IMR-90 (cell line): ENCODE measurements around the gene FNDC3A. TPM values are rescaled to one million over a fixed set of nuclear protein-coding genes. Genes with fewer than 3 reads are reported as not detected.

ENCODE experiments used
- ATAC-seq: fragments of 200-7000 bp; cut with Tn5 transposase; 2 replicates; pipeline ENCODE4 v1.9.1; 2020; ENCODE audit warnings: low read depth, mild to moderate bottlenecking, moderate library complexity
- BruUV-seq: library from RNA; stranded (reverse); fragments of 400-500 nt; replicated peaks from 2 replicates; lab custom pipeline; 2021; lab: Mats Ljungman, UMichigan
- CTCF ChIA-PET: fragments of 300-600 bp; formaldehyde crosslinking; extraction: SDS; loops from one replicate; lab custom pipeline; 2021; ENCODE audit warnings: antibody characterized with exemption; lab: Yijun Ruan, JAX
- POLR2A ChIA-PET: fragments of 300-600 bp; sonication (Branson Sonifier 250); formaldehyde crosslinking; loops from one replicate; lab custom pipeline; 2022; ENCODE audit warnings: antibody characterized with exemption; ENCODE audit not compliant: unreplicated experiment; lab: Charles Lee
- DNase-seq: peaks from one replicate; pipeline ENCODE4 v3.0.0; 2013
- H2AFZ ChIP-seq: replicated peaks from 2 replicates; pipeline ENCODE3; 2013; ENCODE audit warnings: low read length, mild to moderate bottlenecking; ENCODE audit not compliant: poor library complexity
- H2AK5ac ChIP-seq: 2 replicates; pipeline ENCODE4 v1.6.1; 2013; ENCODE audit warnings: low read depth, low read length, inconsistent platforms
- H2AK9ac ChIP-seq: replicated peaks from 2 replicates; pipeline ENCODE3; 2013; ENCODE audit warnings: mild to moderate bottlenecking, low read depth, low read length, moderate library complexity; ENCODE audit not compliant: poor library complexity
- H2BK120ac ChIP-seq: 2 replicates; pipeline ENCODE4 v1.6.1; 2013; ENCODE audit warnings: low read depth, low read length, inconsistent platforms
- H2BK15ac ChIP-seq: 3 replicates; pipeline ENCODE4 v1.6.1; 2013; ENCODE audit warnings: low read depth, low read length, inconsistent platforms
- H2BK20ac ChIP-seq: 2 replicates; pipeline ENCODE4 v1.6.1; 2013; ENCODE audit warnings: low read depth, mild to moderate bottlenecking, inconsistent platforms, low read length, moderate library complexity
- H2BK5ac ChIP-seq: 2 replicates; pipeline ENCODE4 v1.6.1; 2013; ENCODE audit warnings: mild to moderate bottlenecking, low read depth, low read length, inconsistent platforms; ENCODE audit not compliant: poor library complexity, severe bottlenecking
- H3K14ac ChIP-seq: replicated peaks from 2 replicates; pipeline ENCODE4 v1.6.1; 2013; ENCODE audit warnings: low read depth, low read length, inconsistent platforms
- H3K18ac ChIP-seq: 2 replicates; pipeline ENCODE4 v1.6.1; 2013; ENCODE audit warnings: low read depth, low read length, control low read depth
- H3K23ac ChIP-seq: 2 replicates; pipeline ENCODE4 v1.6.1; 2013; ENCODE audit warnings: low read depth, low read length, inconsistent platforms
- H3K27ac ChIP-seq: 2 replicates; pipeline ENCODE4 v1.5.1; 2013; ENCODE audit warnings: mild to moderate bottlenecking, control low read depth, low read length; ENCODE audit not compliant: insufficient read depth
- H3K27me3 ChIP-seq: 2 replicates; pipeline ENCODE4 v1.6.1; 2013; ENCODE audit warnings: low read length; ENCODE audit not compliant: control insufficient read depth, insufficient read depth
- H3K36me3 ChIP-seq: 2 replicates; pipeline ENCODE4 v1.6.1; 2013; ENCODE audit warnings: low read length, mixed read lengths; ENCODE audit not compliant: control insufficient read depth, insufficient read depth
- H3K4ac ChIP-seq: 2 replicates; pipeline ENCODE4 v1.6.1; 2013; ENCODE audit warnings: low read depth, low read length, inconsistent platforms
- H3K4me1 ChIP-seq: 2 replicates; pipeline ENCODE4 v1.6.1; 2013; ENCODE audit warnings: low read length, mixed read lengths; ENCODE audit not compliant: control insufficient read depth, insufficient read depth
- H3K4me2 ChIP-seq: 2 replicates; pipeline ENCODE4 v1.6.1; 2013; ENCODE audit warnings: low read depth, mild to moderate bottlenecking, control low read depth, low read length, moderate library complexity
- H3K4me3 ChIP-seq: 2 replicates; pipeline ENCODE4 v1.5.1; 2013; ENCODE audit warnings: low read depth, mild to moderate bottlenecking, control low read depth, low read length, moderate library complexity; ENCODE audit not compliant: insufficient read depth
- H3K56ac ChIP-seq: 2 replicates; pipeline ENCODE4 v1.6.1; 2013; ENCODE audit warnings: low read length, inconsistent platforms; ENCODE audit not compliant: insufficient read depth; ENCODE audit errors: extremely low read depth
- H3K79me1 ChIP-seq, 2 experiments: 2 replicates each; pipeline ENCODE4 v1.6.1; 2013; ENCODE audit warnings: low read length in 2 of 2, inconsistent platforms in 1 of 2, low read depth in 1 of 2
- H3K9ac ChIP-seq: 2 replicates; pipeline ENCODE4 v1.6.1; 2013; ENCODE audit warnings: low read depth, low read length, control low read depth
- H3K9me1 ChIP-seq: 2 replicates; pipeline ENCODE4 v1.6.1; 2013; ENCODE audit warnings: low read length, inconsistent platforms; ENCODE audit not compliant: insufficient read depth
- H3K9me3 ChIP-seq: 2 replicates; pipeline ENCODE4 v1.6.1; 2013; ENCODE audit warnings: low read length; ENCODE audit not compliant: control insufficient read depth, insufficient read depth
- H4K20me1 ChIP-seq: 2 replicates; pipeline ENCODE4 v1.6.1; 2013; ENCODE audit warnings: low read length, inconsistent platforms; ENCODE audit not compliant: insufficient read depth
- H4K5ac ChIP-seq: 2 replicates; pipeline ENCODE4 v1.6.1; 2013; ENCODE audit warnings: mild to moderate bottlenecking, low read depth, low read length, control low read depth
- H4K8ac ChIP-seq, 2 experiments: 2 replicates each; pipeline ENCODE4 v1.6.1; 2013; ENCODE audit warnings: low read depth in 2 of 2, low read length in 2 of 2, control low read depth in 1 of 2, inconsistent platforms in 1 of 2
- H4K91ac ChIP-seq: 2 replicates; pipeline ENCODE4 v1.6.1; 2013; ENCODE audit warnings: low read depth, low read length, inconsistent platforms; ENCODE audit not compliant: insufficient read depth
- BHLHE40 ChIP-seq: fragments of 150-350 bp; IDR thresholded peaks from 2 replicates; pipeline ENCODE4 v1.6.1; 2016; ENCODE audit warnings: mild to moderate bottlenecking, low read depth, low read length
- CEBPB ChIP-seq: IDR thresholded peaks from 2 replicates; pipeline ENCODE4 v1.6.1; 2012; ENCODE audit warnings: low read depth, low read length, improper control_type of control experiment
- CHD1 ChIP-seq: IDR thresholded peaks from 2 replicates; pipeline ENCODE4 v1.6.1; 2012; ENCODE audit warnings: low read depth, low read length, improper control_type of control experiment
- ELK1 ChIP-seq: fragments of 150-350 bp; IDR thresholded peaks from 2 replicates; pipeline ENCODE4 v1.6.1; 2016; ENCODE audit warnings: low read depth, mild to moderate bottlenecking, low read length, moderate library complexity, borderline replicate concordance
- FOS ChIP-seq: fragments of 150-350 bp; IDR thresholded peaks from 2 replicates; pipeline ENCODE4 v1.6.1; 2016; ENCODE audit warnings: low read depth, low read length
- MAFK ChIP-seq: IDR thresholded peaks from 2 replicates; pipeline ENCODE4 v1.6.1; 2012; ENCODE audit warnings: low read depth, low read length, improper control_type of control experiment
- MXI1 ChIP-seq: IDR thresholded peaks from 2 replicates; pipeline ENCODE4 v1.6.1; 2012; ENCODE audit warnings: low read depth, mild to moderate bottlenecking, low read length, moderate library complexity, borderline replicate concordance
- NFE2L2 ChIP-seq: fragments of 150-350 bp; IDR thresholded peaks from 2 replicates; pipeline ENCODE4 v1.6.1; 2016; ENCODE audit warnings: low read depth, mild to moderate bottlenecking, low read length
- POLR2A ChIP-seq: IDR thresholded peaks from 2 replicates; pipeline ENCODE4 v1.6.1; 2012; ENCODE audit warnings: mild to moderate bottlenecking, low read depth, low read length
- RCOR1 ChIP-seq: IDR thresholded peaks from 2 replicates; pipeline ENCODE4 v1.6.1; 2012; ENCODE audit warnings: mild to moderate bottlenecking, low read length, improper control_type of control experiment; ENCODE audit not compliant: insufficient replicate concordance
- RFX5 ChIP-seq: IDR thresholded peaks from 2 replicates; pipeline ENCODE4 v1.8.0; 2012; ENCODE audit warnings: low read depth, mild to moderate bottlenecking, low read length, moderate library complexity
- SMC3 ChIP-seq: fragments of 150-350 bp; IDR thresholded peaks from 2 replicates; pipeline ENCODE4 v1.6.1; 2016; ENCODE audit warnings: low read depth, mild to moderate bottlenecking, antibody characterized with exemption, low read length, moderate library complexity
- USF2 ChIP-seq: fragments of 150-350 bp; IDR thresholded peaks from 2 replicates; pipeline ENCODE4 v1.6.1; 2017; ENCODE audit warnings: mild to moderate bottlenecking, antibody characterized with exemption, low read length, low read depth
- WGBS, 2 experiments: methylation state at CpG; one replicate each; pipeline versions ENCODE4 v1.1.5 to v1.1.7; 2013; ENCODE audit warnings: missing lambda C conversion rate in 2 of 2; ENCODE audit not compliant: insufficient read length in 1 of 2; ENCODE audit errors: extremely low coverage in 2 of 2; 5-methylcytosine and 5-hydroxymethylcytosine counted together
- dilution Hi-C: fragments of 300-500 bp; cut with HindIII; formaldehyde crosslinking; loops from one replicate; pipeline ENCODE4 v1.14.3; 2018; ENCODE audit warnings: low sequenced_read_pairs; ENCODE audit not compliant: unreplicated experiment
- in situ Hi-C: fragments of 300-500 bp; cut with MboI; formaldehyde crosslinking; loops from 3 replicates; pipeline ENCODE4 v1.14.3; 2019; ENCODE audit warnings: low sequenced_read_pairs, inconsistent platforms, mixed read lengths
- intact Hi-C: fragments of 100-400 bp; cut with micrococcal nuclease; formaldehyde crosslinking; loops from 2 replicates; pipeline ENCODE4 v1.10.0; 2022
- polyA plus RNA-seq, 3 experiments: library from polyadenylated mRNA; depleted of rRNA; stranded (reverse); fragments of >200 nt; gene quantifications; 2 replicates each; pipeline ENCODE4 v1.2.3, GENCODE V29; 2012; ENCODE audit warnings: low replicate concordance in 1 of 3
- total RNA-seq: library from RNA; depleted of rRNA; stranded (reverse); fragments of >200 nt; gene quantifications from 2 replicates; pipeline ENCODE4 v1.2.3, GENCODE V29; 2012

The FNDC3A gene
- total and polyA plus RNA-seq, 2 of the 4 experiments (the other 2 are of a cell fraction) = 29.2 to 60.4 TPM

- Histone ChIP-seq H3K79me1 (peaks cover 5 to 16% of the 10 kb centered on the region in 2 experiments; a peak in 2 of 4 replicates), H2BK20ac (no peak overlapping the region), H3K4ac (no peak overlapping the region), H3K9ac (no peak overlapping the region), H2AK5ac (no peak overlapping the region), H4K20me1 (0 out of 2 replicates have a peak, but pooled peaks cover under 1% of the 10 kb centered on the region), H3K4me1 (peaks cover under 1% of the 10 kb centered on the region; the same call in 1 of the 2 replicates), H3K9me1 (no peaks in the 10 kb centered on the region), H2AFZ (no peak overlapping the region), H2BK15ac (no peak overlapping the region), H3K56ac (no peak overlapping the region), H2AK9ac (no peak overlapping the region), H3K36me3 (no peaks in the 10 kb centered on the region), H3K4me3 (no peak overlapping the region), H2BK120ac (no peak overlapping the region), H3K18ac (no peak overlapping the region), H4K5ac (no peak overlapping the region), H3K14ac (no peak overlapping the region), H3K27ac (no peak overlapping the region), H2BK5ac (no peak overlapping the region), H3K23ac (no peak overlapping the region), H4K91ac (no peak overlapping the region), H3K9me3 (peaks cover 2% of the 10 kb centered on the region), H4K8ac (no peak overlapping the region), H3K4me2 (no peak overlapping the region), H3K27me3 (no peaks in the 10 kb centered on the region)
- in situ Hi-C loops (no loop called here), intact Hi-C loops (loop anchor here (10.0 kb wide), 2 partner anchors 291 to 631 kb away; no protein-coding TSS in a partner anchor), dilution Hi-C loops (no loop called here)
- no peak for ATAC-seq
- no peak for DNase-seq
- POLR2A ChIA-PET = no interaction called here
- no TSS peak for BruUV-seq
- no peak for TF ChIP-seq FOS
- no peak for TF ChIP-seq MAFK
- no peak for TF ChIP-seq SMC3
- no peak for TF ChIP-seq POLR2A
- TF ChIP-seq USF2 = no peak
- no peak for TF ChIP-seq CEBPB
- TF ChIP-seq RCOR1 = no peak
- TF ChIP-seq NFE2L2 = no peak
- no peak for TF ChIP-seq ELK1
- no peak for TF ChIP-seq BHLHE40
- no peak for TF ChIP-seq RFX5
- TF ChIP-seq MXI1 = no peak
- no peak for TF ChIP-seq CHD1
- CTCF ChIA-PET = interaction anchor here (0.9 to 1.0 kb wide), 2 partner anchors 30 to 176 kb away, joined by 3 read pairs; no protein-coding TSS in a partner anchor
- WGBS, 2 experiments = no CpG with 5 or more reads among the region's 1 CpG
Measured at GRCh38 chr13:48973845-48974431, 1.8 kb upstream of the FNDC3A start.
